ENCODE measurements around the gene APLP1. TPM values are rescaled to one million over a fixed set of nuclear protein-coding genes. Genes with fewer than 3 reads are reported as not detected.
A peak's percentile ranks its signal among the peaks of the same experiment; 100 is the strongest.
"Not testable (repeated sequence)": the region's sequence is repeated elsewhere in the genome, so short reads cannot be mapped to it uniquely, and the experiment has no call there.

APLP1 gene
- total RNA-seq: 2.3 and 2.4 TPM in 2 replicates

GRCh38 chr19:35868172-35868822, at the start of gene APLP1:
APLP1 (plus strand) TSS chr19:35868574; CDS start chr19:35868637, 63 bp downstream.
- intact Hi-C loops (cut with micrococcal nuclease): loop anchor here (1.0 to 2.0 kb wide), 2 partner anchors 12 to 127 kb away; partner anchors contain the start of gene KIRREL2
- peak; percentile 73 for DNase-seq (ENCODE audit: low spot score)
- H3K27ac Mint-ChIP-seq: no peak within 1 kb of the TSS
- peaks cover 29% of the 10 kb centered on the region for H3K27me3 Mint-ChIP-seq (ENCODE audit: insufficient read depth)
- peak within 1 kb of the TSS; percentile 62 for H3K4me3 Mint-ChIP-seq
- no peaks in the 10 kb centered on the region for H3K9me3 Mint-ChIP-seq
- peaks cover 23% of the 10 kb centered on the region for H3K4me1 Mint-ChIP-seq (ENCODE audit: low read depth)
- peaks cover 2% of the 10 kb centered on the region for H3K36me3 Mint-ChIP-seq (ENCODE audit: low read depth)

- no peak for DNase-seq (ENCODE audit: low spot score)
- Mint-ChIP-seq H3K4me3 (no peak overlapping the region), H3K36me3 (ENCODE audit: low read depth) (no peaks in the 10 kb centered on the region), H3K9me3 (no peaks in the 10 kb centered on the region), H3K27ac (no peak overlapping the region), H3K4me1 (ENCODE audit: low read depth) (no peaks in the 10 kb centered on the region), H3K27me3 (ENCODE audit: insufficient read depth) (peaks cover 16% of the 10 kb centered on the region)
- intact Hi-C loops (cut with micrococcal nuclease): no loop called here
Observed at GRCh38 chr19:35822579-35822978, 45.8 kb upstream of the APLP1 start.

GRCh38 chr19:35824150-35824549, 44.2 kb upstream of the APLP1 start:
- intact Hi-C loops (cut with micrococcal nuclease): no loop called here
- Mint-ChIP-seq H3K4me1 (ENCODE audit: low read depth) (no peaks in the 10 kb centered on the region), H3K4me3 (no peak overlapping the region), H3K27ac (no peak overlapping the region), H3K27me3 (ENCODE audit: insufficient read depth) (peaks cover 13% of the 10 kb centered on the region), H3K36me3 (ENCODE audit: low read depth) (no peaks in the 10 kb centered on the region), H3K9me3 (no peaks in the 10 kb centered on the region)
- no peak for DNase-seq (ENCODE audit: low spot score)

GRCh38 chr19:35828692-35829301, 39.6 kb upstream of the APLP1 start:
- Mint-ChIP-seq H3K36me3 (ENCODE audit: low read depth) (no peaks in the 10 kb centered on the region), H3K27me3 (ENCODE audit: insufficient read depth) (peaks cover 11% of the 10 kb centered on the region), H3K27ac (no peak overlapping the region), H3K9me3 (no peaks in the 10 kb centered on the region), H3K4me3 (no peak overlapping the region), H3K4me1 (ENCODE audit: low read depth) (no peaks in the 10 kb centered on the region)
- peak; percentile 43 for DNase-seq (ENCODE audit: low spot score)
- intact Hi-C loops (cut with micrococcal nuclease): loop anchor here (1.0 kb wide), 1 partner anchor 52 kb away; no protein-coding TSS in a partner anchor

DNA sequence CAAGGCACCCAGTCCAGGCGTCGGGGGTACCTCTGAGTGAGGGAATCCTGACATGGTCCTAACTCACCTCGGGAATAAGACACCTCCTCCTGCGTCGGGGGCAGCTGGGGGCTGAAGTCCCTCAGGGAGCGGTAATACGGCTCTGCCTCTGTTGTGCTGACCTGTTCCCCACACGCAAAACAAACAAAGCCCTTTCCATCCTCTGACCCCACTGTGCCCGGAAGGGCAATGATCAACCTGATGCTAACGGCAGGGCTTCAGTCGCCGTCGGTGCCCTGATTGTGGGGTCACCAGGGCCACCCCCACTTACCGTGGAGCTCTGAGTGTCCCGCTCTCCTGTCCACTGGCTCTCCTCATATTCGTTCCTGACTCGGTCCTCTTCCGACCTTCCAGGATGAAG, 37.4 kb upstream of the APLP1 start:
- H3K4me3 Mint-ChIP-seq: no peak overlapping the region
- DNase-seq (ENCODE audit: low spot score): no peak
- no peaks in the 10 kb centered on the region for H3K4me1 Mint-ChIP-seq (ENCODE audit: low read depth)
- H3K27me3 Mint-ChIP-seq (ENCODE audit: insufficient read depth): peaks cover 10% of the 10 kb centered on the region
- H3K9me3 Mint-ChIP-seq: no peaks in the 10 kb centered on the region
- no peaks in the 10 kb centered on the region for H3K36me3 Mint-ChIP-seq (ENCODE audit: low read depth)
- no peak overlapping the region for H3K27ac Mint-ChIP-seq
- intact Hi-C loops (cut with micrococcal nuclease): no loop called here

- Mint-ChIP-seq H3K27ac (no peak overlapping the region), H3K4me3 (no peak overlapping the region), H3K4me1 (ENCODE audit: low read depth) (no peaks in the 10 kb centered on the region), H3K9me3 (no peaks in the 10 kb centered on the region), H3K36me3 (ENCODE audit: low read depth) (no peaks in the 10 kb centered on the region), H3K27me3 (ENCODE audit: insufficient read depth) (peaks cover 10% of the 10 kb centered on the region)
- intact Hi-C loops (cut with micrococcal nuclease): no loop called here
- DNase-seq (ENCODE audit: low spot score): no peak
Observed at GRCh38 chr19:35832054-35832453, 36.3 kb upstream of the APLP1 start.

- Mint-ChIP-seq H3K27ac (no peak overlapping the region), H3K9me3 (peaks cover 2% of the 10 kb centered on the region), H3K36me3 (ENCODE audit: low read depth) (no peaks in the 10 kb centered on the region), H3K4me3 (no peak overlapping the region), H3K27me3 (ENCODE audit: insufficient read depth) (peaks cover 8% of the 10 kb centered on the region), H3K4me1 (ENCODE audit: low read depth) (no peaks in the 10 kb centered on the region)
- intact Hi-C loops (cut with micrococcal nuclease): no loop called here
- DNase-seq (ENCODE audit: low spot score): no peak
Observed at GRCh38 chr19:35833972-35834371, 34.4 kb upstream of the APLP1 start.

DNA sequence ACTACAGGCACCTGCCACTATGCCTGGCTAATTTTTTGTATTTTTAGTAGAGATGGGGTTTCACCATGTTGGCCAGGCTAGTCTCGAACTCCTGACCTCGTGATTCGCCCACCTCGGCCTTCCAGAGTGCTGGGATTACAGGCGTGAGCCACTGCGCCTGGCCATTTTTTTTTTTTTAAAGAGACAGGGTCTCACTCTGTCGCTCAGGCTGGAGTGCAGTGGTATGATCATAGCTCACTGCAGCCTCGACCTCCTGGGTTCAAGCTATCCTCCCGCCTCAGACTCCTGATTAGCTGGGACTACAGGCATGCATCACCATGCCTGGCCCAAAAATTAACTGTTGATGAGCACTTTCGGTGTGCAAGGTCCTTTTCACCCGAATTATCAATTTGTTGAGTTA, 32.3 kb upstream of the APLP1 start:
- H3K9me3 Mint-ChIP-seq; H3K4me3 Mint-ChIP-seq; H3K4me1 Mint-ChIP-seq (ENCODE audit: low read depth); H3K36me3 Mint-ChIP-seq (ENCODE audit: low read depth); H3K27ac Mint-ChIP-seq; DNase-seq (ENCODE audit: low spot score); intact Hi-C loops (cut with micrococcal nuclease); H3K27me3 Mint-ChIP-seq (ENCODE audit: insufficient read depth): not testable (repeated sequence)

DNA sequence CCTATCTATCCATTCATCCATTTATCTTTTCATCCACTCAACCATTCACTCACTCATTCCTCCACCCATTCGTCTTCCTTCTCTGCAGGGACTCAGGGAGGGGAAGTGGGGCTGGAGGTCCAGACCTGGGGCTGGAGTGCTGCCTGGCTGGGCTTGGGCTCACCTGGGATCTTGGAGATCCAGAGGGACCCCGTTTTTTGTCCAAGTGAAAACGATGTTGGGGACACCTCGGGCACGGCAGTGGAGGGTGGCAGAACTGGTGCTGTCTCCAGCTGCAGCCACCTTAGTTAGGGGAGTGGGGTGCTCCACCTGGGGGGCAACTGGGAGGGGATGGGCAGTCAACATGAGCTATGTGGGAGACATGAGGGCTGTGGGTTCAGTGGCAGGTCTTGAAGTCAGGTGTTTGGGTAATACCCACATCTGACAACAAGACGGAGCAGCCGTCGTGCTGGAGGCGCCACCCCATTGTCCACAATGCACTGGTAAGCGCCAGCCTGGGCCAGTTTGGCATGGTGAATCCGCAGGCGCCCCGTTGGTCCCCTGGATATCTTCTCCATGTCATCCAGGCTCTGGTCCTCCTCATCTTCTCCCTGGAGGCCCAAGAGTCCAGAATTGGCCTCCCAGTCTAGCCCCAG, 26.3 kb upstream of the APLP1 start:
- Mint-ChIP-seq H3K9me3 (peaks cover 5% of the 10 kb centered on the region), H3K4me3 (no peak overlapping the region), H3K27me3 (ENCODE audit: insufficient read depth) (peaks cover 36% of the 10 kb centered on the region), H3K27ac (no peak overlapping the region), H3K4me1 (ENCODE audit: low read depth) (peaks cover 12% of the 10 kb centered on the region), H3K36me3 (ENCODE audit: low read depth) (peaks cover 3% of the 10 kb centered on the region)
- intact Hi-C loops (cut with micrococcal nuclease): no loop called here
- no peak for DNase-seq (ENCODE audit: low spot score)

DNA sequence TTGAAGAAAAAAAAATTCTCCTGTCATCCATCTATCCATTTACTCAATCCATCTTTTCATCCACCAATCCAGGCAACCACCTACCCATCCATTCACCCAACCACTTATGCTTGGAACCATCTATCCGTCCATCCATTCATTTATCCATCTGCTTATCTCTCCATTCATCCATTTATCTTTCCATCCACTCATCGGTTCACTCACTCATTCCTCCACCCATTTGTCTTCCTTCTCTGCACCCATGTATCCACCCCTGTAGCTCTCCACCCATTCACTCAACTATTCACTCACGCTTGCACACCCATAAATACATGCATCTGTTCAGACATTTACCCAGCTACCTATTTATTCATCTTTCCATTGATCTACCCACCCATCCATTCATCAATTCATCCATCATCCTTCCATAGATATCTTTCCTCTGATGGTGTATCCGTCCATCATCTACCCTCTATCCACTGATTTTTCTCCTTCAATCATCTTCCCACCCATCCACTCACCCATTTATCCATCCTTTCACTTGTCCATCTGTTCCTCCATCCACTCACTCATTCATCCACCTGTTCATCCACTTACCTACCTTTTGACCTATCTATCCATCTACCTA, 25.6 kb upstream of the APLP1 start:
- H3K27me3 Mint-ChIP-seq (ENCODE audit: insufficient read depth): peaks cover 39% of the 10 kb centered on the region
- intact Hi-C loops (cut with micrococcal nuclease): no loop called here
- H3K27ac Mint-ChIP-seq: no peak overlapping the region

DNA sequence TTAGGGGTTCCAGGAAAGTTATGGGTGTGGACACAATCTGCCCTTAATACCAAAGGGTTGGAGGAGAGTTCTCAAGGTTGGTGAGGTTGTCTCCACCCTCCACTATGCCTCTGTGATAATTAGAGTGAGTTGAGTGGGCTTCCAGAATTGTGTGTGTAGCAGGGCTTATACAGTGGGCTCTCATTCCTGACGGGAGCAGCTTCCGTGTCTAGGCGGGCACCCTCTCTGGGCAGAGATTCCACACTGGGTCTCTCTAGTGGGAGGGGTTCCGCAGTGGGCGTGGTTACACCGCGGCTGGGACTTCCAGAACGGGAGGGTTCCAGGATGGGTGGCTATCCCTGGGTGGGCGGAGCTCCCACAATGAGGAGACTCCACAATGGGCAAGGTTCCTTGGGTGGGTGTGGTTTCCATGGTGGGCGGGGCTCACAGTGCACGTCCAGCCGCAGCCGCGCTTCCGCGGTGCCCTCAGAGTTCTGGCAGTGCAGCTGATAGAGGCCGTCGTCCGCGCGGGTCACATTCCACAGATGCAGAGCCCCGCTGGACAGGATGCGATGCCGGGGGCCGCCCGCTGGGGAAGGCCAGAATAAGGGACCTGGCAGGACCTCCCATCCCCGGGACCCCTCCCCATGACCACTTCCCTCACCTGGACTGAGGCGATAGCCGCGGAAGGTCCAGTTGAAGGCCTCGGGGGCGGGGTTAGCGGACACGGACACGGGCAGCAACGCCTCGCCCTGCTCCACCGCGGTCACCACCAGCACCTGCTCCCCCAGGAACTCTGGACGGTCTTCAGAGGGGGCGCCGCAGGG, 24.5 kb upstream of the APLP1 start:
- H3K27ac Mint-ChIP-seq: no peak overlapping the region
- H3K9me3 Mint-ChIP-seq: peaks cover 3% of the 10 kb centered on the region
- no peak for DNase-seq (ENCODE audit: low spot score)
- intact Hi-C loops (cut with micrococcal nuclease): no loop called here
- H3K4me1 Mint-ChIP-seq (ENCODE audit: low read depth): peaks cover 12% of the 10 kb centered on the region
- H3K36me3 Mint-ChIP-seq (ENCODE audit: low read depth): peaks cover 3% of the 10 kb centered on the region
- peaks cover 39% of the 10 kb centered on the region for H3K27me3 Mint-ChIP-seq (ENCODE audit: insufficient read depth)
- no peak overlapping the region for H3K4me3 Mint-ChIP-seq

More for the DNA sequence above, 25.6 kb upstream of the APLP1 start:
- Mint-ChIP-seq H3K36me3 (ENCODE audit: low read depth) (peaks cover 3% of the 10 kb centered on the region), H3K4me1 (ENCODE audit: low read depth) (peaks cover 12% of the 10 kb centered on the region), H3K4me3 (no peak overlapping the region), H3K9me3 (peaks cover 5% of the 10 kb centered on the region)
- DNase-seq (ENCODE audit: low spot score): no peak

DNA sequence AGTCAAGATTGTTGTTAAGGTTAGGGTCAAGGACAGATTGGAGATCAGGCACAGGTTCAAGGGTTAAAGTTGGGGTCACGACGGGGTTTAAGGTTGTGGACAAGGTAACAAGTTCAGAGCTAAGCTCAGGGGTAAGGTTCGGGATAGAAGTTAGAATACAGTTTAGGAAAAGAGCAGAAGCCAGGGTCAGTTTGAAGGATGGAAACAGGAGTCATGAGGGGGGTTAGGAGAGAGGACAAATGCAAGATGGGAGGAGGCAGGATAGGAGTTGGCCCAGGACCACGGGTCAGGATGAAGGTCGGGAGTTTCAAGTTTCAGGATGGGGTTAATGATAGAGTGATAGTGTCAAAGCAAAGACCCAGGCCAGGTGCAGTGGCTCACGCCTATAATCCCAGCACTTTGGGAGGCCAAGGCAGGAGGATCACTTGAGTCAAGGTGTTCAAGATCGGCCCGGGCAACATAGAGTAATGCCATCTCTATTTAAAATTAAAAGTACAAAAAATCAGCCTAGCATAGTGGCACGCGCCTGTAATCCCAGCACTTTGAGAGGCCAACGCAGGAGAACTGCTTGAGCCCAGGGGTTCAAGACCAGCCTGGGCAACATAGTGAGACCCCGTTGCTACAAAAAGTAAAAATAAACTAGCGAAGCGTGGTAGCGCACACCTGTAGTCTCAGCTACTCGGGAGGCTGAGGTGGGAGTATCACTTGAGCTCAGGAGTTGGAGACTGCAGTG, 23.7 kb upstream of the APLP1 start:
- peak overlapping the region; percentile 38 for H3K4me3 Mint-ChIP-seq
- peaks cover 3% of the 10 kb centered on the region for H3K36me3 Mint-ChIP-seq (ENCODE audit: low read depth)
- no peaks in the 10 kb centered on the region for H3K9me3 Mint-ChIP-seq
- peaks cover 12% of the 10 kb centered on the region for H3K4me1 Mint-ChIP-seq (ENCODE audit: low read depth)
- DNase-seq (ENCODE audit: low spot score): no peak
- H3K27me3 Mint-ChIP-seq (ENCODE audit: insufficient read depth): peaks cover 42% of the 10 kb centered on the region
- intact Hi-C loops (cut with micrococcal nuclease): no loop called here
- H3K27ac Mint-ChIP-seq: no peak overlapping the region
